ENCODE results near the gene DYDC2.
A peak's percentile ranks its signal among the peaks of the same experiment; 100 is the strongest.
"Not testable (repeated sequence)": the region's sequence is repeated elsewhere in the genome, so short reads cannot be mapped to it uniquely, and the experiment has no call there.

The DYDC2 gene, protein sequence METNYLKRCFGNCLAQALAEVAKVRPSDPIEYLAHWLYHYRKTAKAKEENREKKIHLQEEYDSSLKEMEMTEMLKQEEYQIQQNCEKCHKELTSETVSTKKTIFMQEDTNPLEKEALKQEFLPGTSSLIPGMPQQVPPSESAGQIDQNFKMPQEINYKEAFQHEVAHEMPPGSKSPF

DNA sequence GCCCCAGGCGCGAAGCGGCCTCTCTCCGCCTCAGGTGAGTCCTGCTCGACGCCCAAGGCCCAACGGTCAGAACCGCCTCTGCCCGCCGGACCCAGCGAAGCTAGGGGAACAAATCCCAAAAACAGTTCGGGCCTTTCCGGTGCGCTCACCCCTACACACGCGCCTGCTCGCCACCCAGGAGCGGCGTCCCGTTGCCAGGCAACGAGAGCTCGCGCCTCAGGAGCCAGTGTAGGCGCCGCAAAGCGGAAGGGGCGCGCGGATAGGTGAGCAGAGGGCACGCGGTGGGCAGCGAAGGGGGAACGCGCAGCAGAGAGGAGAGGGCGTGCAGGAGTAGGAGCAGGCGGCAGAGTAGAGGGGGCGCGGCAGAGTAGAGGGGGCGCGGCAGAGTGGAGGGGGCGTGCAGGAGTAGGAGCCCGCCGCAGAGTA is at the start of gene DYDC2, which contains the start of gene DYDC1:
DYDC2 (plus strand) TSS at position 219 of the 426 bp plus-strand sequence. CDS start 5,663 bp downstream, outside the sequence.
DYDC1 (minus strand) TSS at position 193 of the 426 bp plus-strand sequence. CDS start 4,154 bp downstream, outside the sequence.
- DNase-seq = peak; percentile 56

DNA sequence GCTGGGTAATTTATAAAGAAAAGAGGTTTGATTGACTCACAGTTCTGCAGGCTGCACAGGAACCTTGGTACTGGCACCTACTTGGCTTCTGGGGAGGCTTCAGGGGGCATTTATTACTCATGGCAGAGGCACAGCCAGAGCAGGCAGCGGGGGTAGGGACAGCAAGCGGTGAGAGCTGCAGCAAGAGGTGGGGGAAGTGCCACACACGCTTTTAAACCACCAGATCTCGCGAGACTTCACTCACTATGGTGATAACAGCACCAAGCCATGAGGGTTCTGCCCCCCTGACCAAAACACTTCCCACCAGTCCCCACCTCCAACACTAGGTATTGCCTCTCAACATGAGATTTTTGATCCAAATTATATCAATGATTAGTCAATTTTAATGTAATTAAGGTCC is 43.1 kb upstream of the DYDC2 start:
- DNase-seq = no peak

DNA sequence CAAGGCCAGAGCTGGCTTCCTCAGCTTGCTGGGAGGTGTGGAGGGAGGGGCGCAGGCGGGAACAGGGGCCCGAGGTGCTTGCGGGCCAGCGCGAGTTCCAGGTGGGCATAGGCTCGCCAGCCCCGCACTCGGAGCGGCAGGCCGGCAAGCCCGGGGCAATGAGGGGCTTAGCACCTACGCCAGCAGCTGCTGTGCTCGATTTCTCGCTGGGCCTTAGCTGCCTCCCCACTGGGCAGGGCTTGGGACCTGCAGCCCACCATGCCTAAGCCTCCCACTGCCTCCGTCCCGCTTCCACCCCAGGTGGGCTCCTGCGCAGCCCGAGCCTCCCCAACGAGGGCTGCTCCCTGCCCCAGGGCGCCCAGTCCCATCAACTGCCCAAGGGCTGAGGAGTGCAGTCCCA is 41.2 kb upstream of the DYDC2 start:
- no peak for DNase-seq

DNA sequence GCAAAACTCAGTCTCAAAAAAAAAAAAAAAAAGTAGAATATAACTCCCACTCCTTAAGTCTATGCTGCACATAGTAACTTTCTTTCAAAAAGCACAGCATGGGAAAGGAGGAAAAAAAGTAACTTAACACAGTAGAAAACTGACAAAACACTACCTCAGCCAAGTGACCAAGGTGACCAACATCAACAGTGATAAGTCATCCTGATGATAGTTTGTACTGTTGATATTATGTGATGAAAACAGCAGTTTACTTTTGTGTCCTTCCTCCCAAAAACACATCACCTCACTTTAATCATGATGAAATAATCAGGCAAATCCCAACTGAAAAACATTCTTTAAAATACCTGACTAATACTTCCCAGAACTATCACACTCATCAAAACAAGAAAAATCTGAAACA is 37.8 kb upstream of the DYDC2 start:
- DNase-seq = no peak

DNA sequence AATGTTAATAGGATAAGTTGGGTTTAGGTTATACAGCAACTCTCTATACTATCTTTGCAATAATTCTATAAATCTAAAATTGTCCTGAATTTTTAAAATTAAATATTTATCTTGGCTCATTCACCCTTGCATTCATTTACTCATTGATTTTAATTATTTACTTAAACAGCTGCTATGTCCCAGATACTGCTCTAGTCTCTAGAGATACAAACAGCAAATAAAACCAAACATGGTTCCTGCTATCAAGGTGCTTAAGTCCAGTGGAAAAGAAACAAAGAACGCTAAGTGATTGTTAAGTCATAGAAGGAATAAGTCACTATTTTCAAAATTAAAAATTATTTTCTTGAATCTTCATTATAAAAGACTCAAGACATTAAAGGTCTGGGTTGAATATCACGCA is 37.3 kb upstream of the DYDC2 start:
- no peak for DNase-seq

DNA sequence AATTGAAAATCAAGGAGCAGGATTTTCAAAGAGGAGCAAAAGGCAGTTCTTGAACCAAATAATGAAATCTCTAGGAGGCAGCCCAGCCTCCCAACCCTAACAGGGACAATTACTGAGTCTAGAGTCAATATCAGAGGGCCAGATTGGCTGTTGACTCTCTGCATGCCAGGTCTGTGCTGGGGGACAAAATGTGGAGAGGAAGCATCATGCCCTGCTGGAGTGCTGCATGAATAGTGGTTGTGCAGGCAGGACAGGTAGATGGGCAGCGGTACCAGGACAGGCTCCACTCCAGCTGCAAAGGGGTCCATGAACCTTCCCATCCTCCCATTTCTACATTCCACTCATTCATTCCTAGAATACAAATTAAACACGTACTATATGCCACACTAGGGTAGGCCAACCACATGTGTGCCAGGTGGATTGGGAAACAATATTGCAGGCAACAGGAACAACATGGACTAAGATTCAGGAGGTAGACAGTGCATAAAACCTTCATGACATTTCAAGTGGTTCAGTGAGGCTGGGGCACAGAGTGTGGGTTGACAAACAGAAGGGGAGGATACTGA is 36.8 kb upstream of the DYDC2 start:
- no peak for DNase-seq

DNA sequence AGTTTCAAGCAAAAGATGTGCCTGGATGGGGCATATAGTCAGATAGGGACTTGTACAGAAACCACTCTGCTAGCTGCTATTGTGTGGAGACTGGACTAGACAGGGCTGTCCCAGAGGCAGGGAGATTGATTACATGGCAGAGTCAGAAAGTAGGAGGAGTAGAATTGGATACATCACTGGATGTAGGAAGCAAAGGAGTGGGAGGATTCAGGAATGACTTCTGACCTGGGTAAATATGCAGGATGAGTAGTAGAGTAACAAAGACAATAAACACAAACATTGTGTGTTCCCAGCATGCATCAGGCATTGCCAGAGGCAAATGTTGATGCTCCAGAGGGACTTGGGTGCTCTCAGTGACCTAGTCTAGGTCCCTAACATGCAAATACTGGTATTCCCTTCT is 36.2 kb upstream of the DYDC2 start:
- no peak for DNase-seq

DNA sequence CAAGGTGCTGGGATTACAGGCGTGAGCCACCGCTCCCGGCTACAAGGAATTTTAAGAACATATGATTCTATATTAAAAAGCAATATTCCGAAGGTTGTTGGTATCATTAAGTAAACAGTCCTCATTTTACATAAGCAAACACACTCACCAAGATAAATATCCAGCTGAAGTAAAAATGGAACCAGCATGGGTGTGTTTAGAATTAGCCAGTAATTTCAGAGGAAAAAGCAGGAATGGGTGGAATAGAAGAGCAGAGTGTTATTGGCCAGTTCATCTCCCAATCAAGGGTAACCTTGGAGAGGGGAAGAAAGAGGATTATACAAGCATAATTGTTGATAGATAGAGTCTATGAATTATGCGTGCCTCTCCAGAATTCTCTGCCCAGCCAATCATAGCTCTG is 35.4 kb upstream of the DYDC2 start:
- no peak for DNase-seq

DNA sequence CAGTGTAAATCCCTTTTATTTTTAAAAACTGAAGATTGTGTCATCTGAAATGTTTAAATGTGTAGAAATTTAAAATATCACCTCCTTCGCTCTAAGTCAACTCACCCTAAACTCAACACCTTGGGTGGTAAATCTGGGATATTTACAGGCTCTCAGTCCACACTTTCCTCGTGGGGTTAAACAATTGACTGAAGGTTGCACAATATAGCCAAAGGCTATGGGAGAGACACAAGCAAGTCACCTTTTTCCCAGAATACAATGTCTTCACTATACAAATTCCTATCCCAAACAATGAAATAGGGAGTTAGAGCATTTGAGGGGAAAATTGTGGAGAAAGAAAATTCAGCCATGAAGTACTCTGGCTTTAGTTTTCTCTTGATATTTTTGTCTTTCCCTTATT is 34.4 kb upstream of the DYDC2 start:
- DNase-seq = no peak

DNA sequence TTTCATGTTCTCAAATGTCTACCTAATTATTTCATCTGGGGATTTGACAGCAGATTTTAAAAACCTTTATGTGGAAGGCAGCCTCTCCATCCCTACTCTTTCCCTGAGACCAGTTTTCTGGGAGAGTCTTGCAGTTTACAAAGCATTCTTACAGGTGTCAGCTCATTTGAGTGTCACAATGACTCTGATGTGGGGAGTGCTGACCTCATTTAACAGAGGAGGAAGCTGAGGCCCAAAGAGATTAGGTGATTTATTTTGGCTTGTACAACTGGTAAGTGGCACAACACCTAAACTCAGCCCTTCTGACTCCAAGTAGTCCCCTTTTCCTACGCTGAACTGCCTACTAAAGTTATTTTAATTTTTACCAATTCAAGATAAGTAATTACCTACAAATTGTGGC is 33.9 kb upstream of the DYDC2 start:
- DNase-seq = no peak

DNA sequence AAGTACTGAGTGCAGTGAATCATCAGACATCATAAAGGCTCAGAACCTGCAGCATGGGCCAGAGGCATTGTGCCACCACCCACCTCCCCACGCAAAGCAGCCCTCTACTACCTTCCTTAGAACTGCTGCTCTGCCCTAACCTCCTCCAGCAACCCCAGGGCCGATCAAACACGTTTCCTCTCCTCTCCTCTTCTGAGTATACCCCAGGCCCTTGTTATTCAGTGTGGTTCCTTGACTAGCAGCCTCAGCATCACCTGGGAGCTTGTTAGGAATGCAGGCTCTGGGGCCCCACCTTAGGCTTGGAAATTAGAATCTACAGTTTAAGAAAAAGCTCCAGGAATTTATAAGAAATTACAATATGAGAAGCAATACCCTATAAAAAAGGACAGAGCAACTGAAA is 33.3 kb upstream of the DYDC2 start:
- DNase-seq = no peak

DNA sequence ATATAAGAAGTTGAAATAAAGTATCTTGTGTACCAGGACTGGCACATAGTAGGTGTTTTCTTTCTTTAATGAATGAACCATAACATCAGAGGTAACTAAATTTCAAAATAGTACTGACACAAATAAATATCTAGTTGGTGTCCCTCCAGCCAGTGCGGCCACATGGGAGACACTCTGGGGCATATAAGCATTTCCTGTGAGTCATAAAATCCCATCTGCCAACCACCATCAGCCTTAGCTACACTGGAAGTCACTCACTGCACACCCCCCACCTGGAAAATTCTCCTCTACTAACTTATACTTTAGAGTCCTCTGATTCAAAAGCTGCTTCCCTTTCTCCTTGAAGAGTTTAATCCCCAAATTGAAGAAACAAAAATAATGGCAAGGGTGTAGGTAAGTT is 32.5 kb upstream of the DYDC2 start:
- DNase-seq = no peak

DNA sequence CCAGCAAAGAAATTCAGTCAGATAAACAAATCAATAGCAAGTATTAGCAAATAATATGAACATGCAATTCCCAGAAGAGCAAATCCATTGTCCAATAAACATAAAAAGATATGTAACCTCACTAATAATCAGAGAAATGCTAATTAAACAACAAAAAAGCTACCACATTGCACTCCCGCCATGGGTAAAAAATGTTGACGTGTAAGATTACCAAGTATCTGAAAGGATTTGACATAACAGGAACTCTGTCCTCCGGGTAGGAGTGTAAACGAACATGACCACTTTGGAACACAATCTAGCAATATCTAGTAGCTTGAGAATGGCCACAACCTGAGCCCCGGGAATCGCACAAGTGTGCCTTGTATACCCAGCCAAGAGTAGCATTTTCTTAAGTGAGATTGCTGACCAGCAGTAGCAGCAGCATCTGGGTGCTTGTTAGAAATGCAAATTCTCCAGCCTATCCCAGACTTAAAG is 31.7 kb upstream of the DYDC2 start:
- DNase-seq = no peak

DNA sequence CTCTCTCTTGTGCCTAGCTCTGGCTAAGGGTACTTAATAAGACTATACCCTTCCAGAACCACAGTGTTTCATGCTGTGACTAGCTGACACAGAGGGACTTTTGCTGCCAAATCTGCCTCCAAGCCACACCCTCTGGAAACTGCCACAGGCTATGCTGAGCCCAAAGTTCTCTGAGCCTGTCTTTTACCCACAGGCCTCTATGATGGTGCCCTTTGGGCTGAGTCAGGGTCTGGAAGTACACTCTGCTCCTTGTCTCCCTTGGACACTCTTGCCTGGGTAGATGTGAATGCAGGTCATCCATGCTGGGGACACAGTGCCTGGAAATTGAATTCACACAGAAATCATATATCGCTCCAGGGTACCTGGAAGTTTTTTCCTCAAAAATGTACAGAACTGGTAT is 22.6 kb upstream of the DYDC2 start:
- DNase-seq = no peak

DNA sequence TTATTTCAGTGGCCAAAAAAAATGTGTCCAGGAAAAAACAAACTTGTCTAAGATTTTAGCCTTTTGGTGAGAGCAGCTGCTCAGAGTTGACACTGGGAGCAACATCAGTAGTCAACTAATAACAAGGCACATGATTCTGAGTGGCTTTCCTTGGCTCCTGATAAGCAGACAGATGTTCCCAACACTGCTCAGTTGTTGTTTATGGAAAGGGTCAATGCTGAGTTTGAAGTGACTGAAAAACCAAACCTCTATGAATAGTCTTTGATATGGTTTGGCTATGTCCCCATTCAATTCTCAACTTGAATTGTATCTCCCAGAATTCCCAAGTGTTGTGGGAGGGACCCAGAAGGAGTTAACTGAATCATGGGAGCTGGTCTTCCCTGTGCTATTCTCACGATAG is 12.3 kb upstream of the DYDC2 start:
- no peak for DNase-seq

DNA sequence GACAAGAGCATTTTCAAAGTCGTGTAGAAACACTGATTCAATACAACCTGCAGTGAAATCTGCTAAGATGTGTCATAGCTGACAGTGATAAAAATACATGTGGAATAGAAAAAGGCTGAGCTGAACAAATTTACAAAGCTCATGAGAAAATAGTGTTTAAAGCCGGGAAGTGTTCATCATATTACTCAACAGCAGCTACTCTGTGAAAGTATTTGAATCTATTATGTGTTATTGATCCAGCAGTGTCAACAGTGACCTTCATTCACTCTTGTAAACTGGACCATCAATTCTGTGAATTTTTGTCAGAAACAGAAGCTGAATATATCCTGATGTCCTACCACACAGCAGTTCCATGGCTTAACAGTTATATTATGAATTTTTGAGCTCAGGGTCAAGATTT is 11.7 kb upstream of the DYDC2 start:
- no peak for DNase-seq

DNA sequence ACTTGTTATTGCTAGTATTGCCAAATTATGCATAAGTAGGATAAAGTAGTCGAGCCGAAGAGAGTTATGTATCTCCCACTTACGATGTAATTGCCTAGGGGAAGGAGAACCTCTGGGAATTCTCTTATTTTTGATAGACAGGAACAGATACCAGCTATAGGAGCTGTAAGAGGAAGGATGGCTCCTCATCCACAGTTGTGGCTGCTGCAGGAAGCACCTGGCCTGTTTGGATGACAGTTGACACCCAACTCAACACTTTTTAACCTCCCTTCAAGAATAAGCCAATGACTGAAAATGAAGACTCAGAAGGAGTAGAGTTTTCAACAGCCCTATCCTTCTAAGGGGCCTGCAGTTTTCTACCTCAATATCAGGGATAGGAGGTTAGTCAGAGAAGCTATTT is 6.3 kb upstream of the DYDC2 start:
- DNase-seq = no peak

DNA sequence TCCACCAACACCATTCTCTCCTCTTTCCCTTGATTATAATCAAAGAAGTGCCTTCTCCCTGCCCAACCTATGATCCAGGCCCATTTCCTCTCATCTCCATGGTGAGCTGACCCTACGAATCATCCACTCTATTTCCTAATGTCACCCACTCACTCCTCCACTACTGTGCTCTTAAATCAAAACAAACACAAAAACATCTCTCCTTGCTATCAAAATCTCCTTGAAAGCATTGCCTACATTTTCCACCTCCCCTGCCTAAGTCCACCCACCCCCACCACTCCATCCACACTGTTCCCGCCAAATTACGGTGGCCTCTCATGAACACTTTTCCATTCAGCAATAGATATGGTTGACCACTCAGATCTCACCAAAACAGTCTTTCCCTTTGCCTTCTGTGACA is 5.4 kb upstream of the DYDC2 start:
- DNase-seq = no peak

DNA sequence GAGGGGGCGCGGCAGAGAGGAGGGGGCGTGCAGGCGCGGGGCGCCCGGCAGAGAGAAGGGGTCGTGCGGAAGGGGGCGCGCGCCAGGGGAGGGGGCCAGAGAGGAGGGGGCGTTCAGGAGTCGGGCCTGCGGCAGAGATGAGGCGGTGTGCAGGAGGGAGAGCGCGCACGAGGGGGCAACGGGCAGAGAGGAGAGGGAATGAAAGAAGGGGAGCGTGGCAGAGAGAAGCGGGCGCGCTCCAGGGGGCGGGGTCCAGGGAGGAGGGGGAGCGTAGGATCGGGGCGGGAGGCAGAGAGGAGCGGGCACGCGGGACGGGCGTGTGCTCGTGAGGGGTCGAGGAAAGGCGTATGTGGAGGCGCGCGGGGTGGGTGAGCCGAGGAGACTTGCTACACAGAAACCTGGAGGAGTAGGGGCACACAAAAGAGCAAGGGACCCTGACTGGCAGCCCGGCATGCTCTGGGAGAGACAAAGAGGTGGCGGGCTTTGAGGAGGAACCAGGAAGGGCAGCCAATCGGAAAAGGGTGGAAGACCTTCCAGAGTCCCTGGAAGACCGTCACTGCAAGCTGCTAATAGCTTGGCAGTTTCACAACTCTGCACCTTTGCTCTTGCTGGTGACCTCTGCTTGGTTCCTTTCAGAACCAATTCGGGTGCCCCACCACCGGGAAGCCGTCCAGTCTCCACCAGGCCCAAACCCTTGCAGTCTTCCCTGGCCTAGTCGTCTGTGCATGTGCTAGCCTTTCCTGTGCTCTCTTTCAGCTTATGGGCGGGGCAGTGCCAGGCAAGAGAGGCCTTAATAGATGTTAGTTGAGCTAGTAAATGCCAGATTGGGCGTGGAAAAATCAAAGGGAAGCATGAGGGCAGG is 639 bp downstream of the DYDC2 start:
- no peak for DNase-seq

DNA sequence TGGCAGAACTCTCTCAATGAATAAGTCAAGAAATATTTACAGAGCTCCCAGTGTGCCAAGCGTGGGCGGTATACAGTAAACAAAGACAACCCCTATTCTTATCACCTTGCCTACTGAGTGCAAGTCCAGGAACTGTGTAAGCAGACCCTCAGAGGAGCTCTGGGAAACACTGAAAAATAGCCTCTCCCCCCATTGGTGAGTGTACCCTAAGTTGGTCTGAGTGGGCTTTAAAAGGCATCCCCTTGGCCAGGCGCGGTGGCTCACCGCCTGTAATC is 1.2 kb downstream of the DYDC2 start:
- DNase-seq = no peak

DNA sequence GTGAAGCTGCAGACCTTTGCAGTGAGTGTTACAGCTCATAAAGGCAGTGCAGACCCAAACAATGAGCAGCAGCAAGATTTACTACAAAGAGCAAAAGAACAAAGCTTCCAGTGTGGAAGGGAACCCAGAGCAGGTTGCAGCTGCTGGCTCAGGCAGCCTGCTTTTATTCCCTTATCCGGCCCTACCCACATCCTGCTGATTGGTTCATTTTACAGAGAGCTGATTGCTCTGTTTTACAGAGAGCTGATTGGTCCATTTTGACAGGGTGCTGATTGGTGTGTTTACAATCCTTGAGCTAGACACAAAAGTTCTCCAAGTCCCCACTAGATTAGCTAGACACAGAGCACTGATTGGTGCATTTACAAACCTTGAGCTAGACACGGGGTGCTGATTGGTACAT is 2.3 kb downstream of the DYDC2 start:
- not testable (repeated sequence) for DNase-seq

DNA sequence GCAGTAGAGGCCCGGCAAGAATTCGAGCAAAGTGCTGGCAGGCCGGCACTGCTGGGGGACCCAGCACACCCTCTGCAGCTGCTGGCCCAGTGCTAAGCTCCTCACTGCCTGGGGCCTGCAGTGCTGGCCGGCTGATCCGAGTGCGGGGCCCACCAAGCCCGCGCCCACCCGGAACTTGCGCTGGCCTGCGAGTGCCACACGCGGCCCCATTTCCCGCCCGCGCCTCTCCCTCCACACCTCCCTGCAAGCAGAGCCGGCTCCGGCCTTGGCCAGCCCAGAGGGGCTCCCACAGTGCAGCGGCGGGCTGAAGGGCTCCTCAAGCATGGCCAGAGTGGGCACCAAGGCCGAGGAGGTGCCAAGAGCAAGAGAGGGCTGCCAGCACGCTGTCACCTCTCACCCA is 3.1 kb downstream of the DYDC2 start:
- DNase-seq = no peak

DNA sequence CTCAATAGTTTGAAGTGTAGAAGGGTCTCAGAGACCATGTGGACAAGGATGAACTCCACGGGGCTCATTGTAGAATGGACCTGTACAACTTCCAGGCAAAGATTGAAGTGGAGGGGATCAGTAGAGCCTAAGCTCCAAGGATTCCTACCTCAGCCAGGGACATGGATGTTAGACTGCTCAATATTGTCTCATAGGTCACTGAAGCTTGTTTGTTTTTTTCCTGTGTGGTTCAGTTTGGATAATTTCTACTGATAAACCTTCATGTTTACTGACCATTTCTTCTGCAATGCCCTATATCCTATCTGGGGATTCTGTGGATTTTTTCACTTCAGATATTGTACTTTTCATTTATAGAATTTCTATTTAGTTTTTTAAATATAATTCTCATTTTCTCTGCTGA is 8.9 kb downstream of the DYDC2 start:
- no peak for DNase-seq

DNA sequence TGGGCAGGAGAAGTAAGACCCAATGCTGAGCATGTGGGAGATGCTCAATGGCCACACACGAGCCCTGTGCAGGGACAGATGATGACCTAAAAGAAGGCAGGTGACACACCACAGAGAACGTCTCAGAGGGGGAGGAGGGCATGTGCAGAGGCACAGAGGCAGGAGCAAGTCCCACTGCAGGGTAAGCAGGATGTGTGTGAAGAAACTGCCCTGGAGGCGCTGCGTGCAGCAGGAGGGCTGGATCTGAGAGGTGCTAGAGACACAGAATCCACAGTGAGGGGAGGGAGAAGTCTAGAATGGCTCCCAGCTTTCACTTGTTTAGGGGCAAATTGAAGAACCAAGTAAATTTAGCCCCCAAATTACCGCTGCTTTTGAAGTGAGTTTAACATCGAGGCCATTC is 14.9 kb downstream of the DYDC2 start:
- DNase-seq = no peak
